ENCODE data around the gene EDAR. TPM values are rescaled to one million over a fixed set of nuclear protein-coding genes. Genes with fewer than 3 reads are reported as not detected.

The EDAR gene
- total RNA-seq, 1 experiment from 2014 or later, result 0.15 TPM

- RAD21 ChIA-PET (ENCODE audit: low non-redundant PET in 1 of 2, low total read pairs in 2 of 2, uncharacterized antibody in 2 of 2, unreplicated experiment in 2 of 2), result no interaction called here
Observed at GRCh38 chr2:108927936-108928659, 60.9 kb downstream of the EDAR start.

More at GRCh38 chr2:108927936-108928659, 60.9 kb downstream of the EDAR start:
- Histone ChIP-seq H3K36me3 (ENCODE audit: control insufficient read depth in 1 of 2, insufficient read depth in 2 of 2, low read length in 2 of 2) (no peaks in the 10 kb centered on the region), H2AFZ (ENCODE audit: low read depth, low read length, poor library complexity, severe bottlenecking) (no peak overlapping the region), H4K20me1 (ENCODE audit: insufficient read depth) (no peaks in the 10 kb centered on the region), H3K9ac (ENCODE audit: low read length) (no peak overlapping the region), H3K27me3 (ENCODE audit: insufficient read depth, low read length) (no peaks in the 10 kb centered on the region), H3K9me2 (ENCODE audit: insufficient read depth) (no peaks in the 10 kb centered on the region), H3K4me3 (replicated peaks in 1 of 2; ENCODE audit: low read depth in 1 of 2, low read length in 2 of 2) (no peak overlapping the region), H3K4me2 (ENCODE audit: low read length) (no peak overlapping the region), H3K9me3 (ENCODE audit: control insufficient read depth in 1 of 2, insufficient read depth in 1 of 2, low read depth in 1 of 2, low read length in 2 of 2) (no peaks in the 10 kb centered on the region), H3K4me1 (ENCODE audit: control insufficient read depth in 1 of 2, insufficient read depth in 2 of 2, low read length in 2 of 2) (peaks cover 3 to 8% of the 10 kb centered on the region in 2 experiments; a peak in 3 of 4 replicates), H3K79me2 (ENCODE audit: insufficient read depth, low read length) (no peaks in the 10 kb centered on the region), H3K27ac (ENCODE audit: low read depth, low read length) (no peak overlapping the region)
- DNase-seq (ENCODE audit: low read depth, low spot score) (peak; percentile 43), ATAC-seq (peak; percentile 90)
- ChIA-PET CTCF (interaction anchor here (0.7 to 1.5 kb wide), 5 partner anchors 17 to 50 kb away, joined by 3 read pairs; no protein-coding TSS in a partner anchor), POLR2A (no interaction called here)
- TF ChIP-seq POLR2AphosphoS5 (IDR thresholded peaks at IDR 0.05; ENCODE audit: low read depth, low read length), result no peak
- TF ChIP-seq RAD21 (IDR thresholded peaks at IDR 0.05; ENCODE audit: low read depth), result peak; percentile 75
- no peak for TF ChIP-seq EGR1 (IDR thresholded peaks at IDR 0.05; ENCODE audit: low read depth)
- TF ChIP-seq TCF7L2 (IDR thresholded peaks at IDR 0.05; ENCODE audit: borderline replicate concordance, extremely low read depth, insufficient read depth, insufficient read length), result no peak
- no peak for TF ChIP-seq SP1 (IDR thresholded peaks at IDR 0.05; ENCODE audit: low read depth)
- TF ChIP-seq CBX3 (IDR thresholded peaks at IDR 0.05; ENCODE audit: low read depth), result no peak
- no peak for TF ChIP-seq MAX (IDR thresholded peaks at IDR 0.05)
- TF ChIP-seq, protein P1, sequence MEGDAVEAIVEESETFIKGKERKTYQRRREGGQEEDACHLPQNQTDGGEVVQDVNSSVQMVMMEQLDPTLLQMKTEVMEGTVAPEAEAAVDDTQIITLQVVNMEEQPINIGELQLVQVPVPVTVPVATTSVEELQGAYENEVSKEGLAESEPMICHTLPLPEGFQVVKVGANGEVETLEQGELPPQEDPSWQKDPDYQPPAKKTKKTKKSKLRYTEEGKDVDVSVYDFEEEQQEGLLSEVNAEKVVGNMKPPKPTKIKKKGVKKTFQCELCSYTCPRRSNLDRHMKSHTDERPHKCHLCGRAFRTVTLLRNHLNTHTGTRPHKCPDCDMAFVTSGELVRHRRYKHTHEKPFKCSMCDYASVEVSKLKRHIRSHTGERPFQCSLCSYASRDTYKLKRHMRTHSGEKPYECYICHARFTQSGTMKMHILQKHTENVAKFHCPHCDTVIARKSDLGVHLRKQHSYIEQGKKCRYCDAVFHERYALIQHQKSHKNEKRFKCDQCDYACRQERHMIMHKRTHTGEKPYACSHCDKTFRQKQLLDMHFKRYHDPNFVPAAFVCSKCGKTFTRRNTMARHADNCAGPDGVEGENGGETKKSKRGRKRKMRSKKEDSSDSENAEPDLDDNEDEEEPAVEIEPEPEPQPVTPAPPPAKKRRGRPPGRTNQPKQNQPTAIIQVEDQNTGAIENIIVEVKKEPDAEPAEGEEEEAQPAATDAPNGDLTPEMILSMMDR (IDR thresholded peaks at IDR 0.05 in 2 of 3, conservative IDR thresholded peaks at IDR 0.05 in 1 of 3; ENCODE audit: borderline replicate concordance in 1 of 3, insufficient read depth in 1 of 3, low read depth in 2 of 3, low read length in 2 of 3), result peak; percentile 77 to 90 (median 87); a peak in 5 of 6 replicates
- TF ChIP-seq SRF (IDR thresholded peaks at IDR 0.05; ENCODE audit: low read depth), result no peak
- no peak for TF ChIP-seq ELF1 (IDR thresholded peaks at IDR 0.05; ENCODE audit: borderline replicate concordance, low read depth)
- no peak for TF ChIP-seq YY1 (IDR thresholded peaks at IDR 0.05; ENCODE audit: extremely low read depth, insufficient replicate concordance, low read depth, low read length)
- intact Hi-C loops (cut with micrococcal nuclease), result loop anchor here (1.0 to 2.0 kb wide), 3 partner anchors 61 to 74 kb away; partner anchors contain the start of gene EDAR
- no TSS peak for BruUV-seq (replicated peaks)
